ENCODE measurements around the gene RCOR1. TPM values are rescaled to one million over a fixed set of nuclear protein-coding genes. Genes with fewer than 3 reads are reported as not detected.

Gene RCOR1
- total RNA-seq, 1 experiment from 2014 or later: 7.1 TPM

DNA sequence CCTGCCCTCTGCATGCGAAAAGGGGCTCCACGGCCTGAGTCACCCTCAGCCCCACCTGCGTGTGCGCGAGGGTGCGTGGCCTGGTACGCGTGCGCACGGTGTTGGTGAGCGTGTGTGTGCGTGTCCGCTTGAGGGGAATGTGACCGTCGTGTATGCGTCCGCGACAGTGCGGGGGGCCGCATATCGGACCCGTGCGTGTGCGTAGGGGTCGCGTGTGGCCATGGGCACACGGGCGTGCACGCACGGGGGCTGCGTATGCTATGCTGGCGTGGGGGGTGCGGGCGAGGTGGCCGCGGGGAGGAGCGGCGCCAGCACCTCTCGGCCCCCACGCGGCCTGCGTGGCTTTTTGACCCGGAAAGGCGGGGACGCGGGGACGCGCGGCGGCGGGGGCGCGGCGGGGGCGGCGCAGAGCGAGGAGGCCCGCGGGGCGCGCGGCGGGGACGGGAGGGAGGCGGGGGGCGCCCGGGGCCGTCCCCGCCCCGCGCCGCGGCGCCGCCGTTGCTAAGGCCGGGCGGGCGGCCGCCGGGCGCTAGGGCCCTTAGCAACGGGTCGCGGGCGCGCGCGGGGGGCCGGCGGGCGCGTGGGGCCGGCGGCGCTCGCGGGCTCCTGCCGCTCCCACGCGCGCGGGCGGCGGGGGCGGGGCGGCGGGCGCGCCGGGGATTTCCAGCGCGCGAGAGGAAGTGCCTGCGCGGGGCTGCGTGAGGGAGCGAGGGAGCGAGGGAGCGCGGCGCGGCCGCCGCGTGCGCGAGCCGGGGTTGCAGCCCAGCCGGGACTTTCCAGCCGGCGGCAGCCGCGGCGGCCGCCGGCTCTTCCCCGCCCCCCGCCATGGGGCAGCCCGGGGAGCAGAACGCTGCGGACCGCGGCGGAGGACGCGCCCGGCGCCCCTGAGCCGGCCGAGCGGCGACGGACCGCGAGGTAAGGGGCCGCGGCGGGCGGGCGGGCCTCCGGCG is 184.6 kb downstream of the RCOR1 start, which contains the start of gene TRAF3:
Gene TRAF3 (plus strand): TSS at position 689 of the 950 bp plus-strand sequence. CDS start 92,753 bp downstream, outside the sequence.
- H3K27me3 ChIP-seq: no peaks in the 10 kb centered on the region
- DNase-seq: peak; percentile 64

GRCh38 chr14:102777711-102778337 is 185.4 kb downstream of the RCOR1 start:
- Histone ChIP-seq H3K36me3 (no peaks in the 10 kb centered on the region; the same call in 1 of the 2 replicates), H3K9me3 (no peaks in the 10 kb centered on the region), H3K27me3 (no peaks in the 10 kb centered on the region), H3K4me3 (peak overlapping the region; percentile 60)
- peak; percentile 8 for DNase-seq

More for the DNA sequence above, 184.6 kb downstream of the RCOR1 start, which contains the start of gene TRAF3:
- no peaks in the 10 kb centered on the region; the same call in 1 of the 2 replicates for H3K36me3 ChIP-seq
- H3K9me3 ChIP-seq: no peaks in the 10 kb centered on the region
- H3K4me3 ChIP-seq: peak within 1 kb of the TSS; percentile 60

DNA sequence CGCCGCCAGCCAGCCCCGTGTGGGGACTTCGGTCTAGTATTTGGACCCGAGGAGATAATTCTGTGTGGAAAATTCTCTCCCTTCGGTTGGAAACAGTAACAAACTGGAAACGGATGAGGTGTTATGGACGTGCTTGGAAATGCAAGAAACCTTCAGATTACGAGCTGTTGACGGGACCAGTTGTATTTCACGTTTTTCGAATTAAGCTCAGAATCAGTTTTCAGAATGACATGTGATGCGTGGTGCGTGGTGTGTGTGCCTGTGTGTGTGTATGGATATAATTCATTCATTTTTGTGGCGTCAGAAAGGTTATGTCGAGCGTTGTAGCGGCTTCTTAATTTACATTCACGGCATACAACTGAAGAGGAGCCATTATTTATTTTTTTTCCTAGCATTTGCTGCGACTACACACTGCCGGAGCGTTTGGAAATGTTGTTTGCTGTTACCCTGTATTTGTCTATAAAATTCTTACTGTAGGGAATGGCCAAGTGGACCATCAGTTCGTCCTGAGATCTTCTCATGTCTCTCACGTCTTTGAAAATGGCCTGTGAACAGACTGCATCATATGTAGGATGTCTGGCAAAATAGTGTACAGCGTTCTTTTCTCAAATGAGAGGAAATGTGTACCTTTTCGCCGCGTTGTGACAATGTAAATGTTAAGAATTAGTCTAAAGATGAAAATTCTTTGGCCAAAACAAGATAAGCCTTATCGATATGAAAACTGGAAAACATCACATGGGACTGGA is 186.1 kb downstream of the RCOR1 start:
- Histone ChIP-seq H3K4me3 (peak overlapping the region; percentile 60), H3K9me3 (no peaks in the 10 kb centered on the region), H3K27me3 (no peaks in the 10 kb centered on the region), H3K36me3 (no peaks in the 10 kb centered on the region; the same call in 1 of the 2 replicates)
- DNase-seq: no peak

- DNase-seq: no peak
- H3K9me3 ChIP-seq: no peaks in the 10 kb centered on the region
- H3K27me3 ChIP-seq: no peaks in the 10 kb centered on the region
- no peaks in the 10 kb centered on the region; the same call in 1 of the 2 replicates for H3K36me3 ChIP-seq
- peak overlapping the region; percentile 60 for H3K4me3 ChIP-seq
Observed at GRCh38 chr14:102779084-102779462, 186.6 kb downstream of the RCOR1 start.

GRCh38 chr14:102779574-102780315 is 187.3 kb downstream of the RCOR1 start:
- Histone ChIP-seq H3K4me3 (no peak overlapping the region), H3K9me3 (no peaks in the 10 kb centered on the region), H3K27me3 (no peaks in the 10 kb centered on the region), H3K36me3 (no peaks in the 10 kb centered on the region; the same call in 1 of the 2 replicates)
- no peak for DNase-seq

Other genes starting within 250 kb of the RCOR1 start
- gene CINP, start 229.8 kb upstream of the RCOR1 start, total RNA-seq (2014; rRNA removed; shearing (Covaris generic); ENCODE audit: low replicate concordance): 57.7 and 68.8 TPM in 2 replicates
- 1.6 and 5.1 TPM in 2 replicates for gene TECPR2, start 229.7 kb upstream of the RCOR1 start, total RNA-seq (2014; rRNA removed; shearing (Covaris generic); ENCODE audit: low replicate concordance)
- 10.5 and 13.0 TPM in 2 replicates for gene ANKRD9, start 82.9 kb upstream of the RCOR1 start, total RNA-seq (2014; rRNA removed; shearing (Covaris generic); ENCODE audit: low replicate concordance)
- gene TRAF3, start 184.8 kb downstream of the RCOR1 start, total RNA-seq (2014; rRNA removed; shearing (Covaris generic); ENCODE audit: low replicate concordance): 10.8 and 12.0 TPM in 2 replicates